Posterior cingulate gyrus (tissue), 11 donors: Measurements from ENCODE around the gene ECT2L.

Source experiments
- DNase-seq, 10 donors: peaks; one replicate each; pipeline versions ENCODE4 v3.0.0 to v3.0.0-alpha.2; 2020 to 2021; ENCODE audit warnings: mixed read lengths in 3 of 10
- intact Hi-C: fragments of 100-400 bp; cut with DNase I; formaldehyde crosslinking; loops from one replicate; pipeline ENCODE4 v1.15.1; 2023

The ECT2L gene

DNA sequence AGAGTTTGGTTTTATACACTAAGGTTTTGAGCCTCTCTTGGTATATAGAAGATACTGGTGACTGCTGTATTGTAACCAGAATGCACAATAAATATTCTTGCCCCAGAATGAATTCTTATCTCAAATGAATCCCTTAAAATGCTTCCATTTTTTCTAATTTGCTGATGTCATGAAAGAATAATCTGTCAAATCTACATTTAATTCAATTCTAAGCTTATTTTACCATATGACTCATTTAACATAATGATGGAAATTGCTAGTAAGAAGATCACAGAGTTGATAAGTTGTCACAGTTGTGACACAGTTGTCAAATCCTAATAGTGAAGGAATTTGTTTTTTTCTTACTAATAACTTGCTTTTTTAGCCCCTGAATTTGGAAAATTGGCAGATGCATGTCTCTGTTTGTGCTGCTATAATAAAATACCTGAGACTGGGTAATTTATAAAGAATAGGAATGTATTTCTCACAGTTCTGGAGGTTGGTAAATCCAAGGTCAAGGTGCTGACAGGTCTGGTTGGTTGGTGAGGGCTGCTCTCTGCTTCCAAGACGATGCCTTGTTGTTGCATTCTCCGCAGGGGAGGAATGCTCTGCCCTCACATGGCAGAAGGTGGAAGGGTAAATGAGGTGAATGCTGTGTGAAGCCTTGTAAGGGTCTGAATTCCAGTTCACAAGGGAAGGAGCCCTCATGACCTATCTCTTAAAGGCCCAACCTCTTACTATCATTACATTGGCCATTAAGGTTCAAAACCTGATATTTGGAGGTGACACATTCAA, 4.7 kb downstream of the ECT2L start:
- intact Hi-C loops: no loop called here
- no peak for DNase-seq

DNA sequence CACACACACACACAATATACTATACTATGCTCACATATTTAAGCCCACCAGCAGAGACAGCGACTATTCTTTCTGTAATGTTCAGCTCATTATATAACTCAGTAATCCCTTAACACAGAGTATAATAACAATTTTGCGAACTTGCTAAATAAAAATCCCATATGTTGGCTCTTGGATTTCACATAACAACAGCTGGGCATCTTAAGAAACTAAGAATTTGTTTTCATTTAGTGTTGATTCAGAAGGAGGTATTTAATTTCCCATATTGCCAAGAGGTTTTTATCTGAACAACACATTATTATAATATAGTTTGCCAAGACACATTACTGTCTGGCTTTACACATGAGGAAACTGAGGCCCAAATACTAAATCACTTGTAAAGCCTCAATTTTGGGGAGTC, 7.4 kb downstream of the ECT2L start:
- intact Hi-C loops: no loop called here
- DNase-seq: no peak

DNA sequence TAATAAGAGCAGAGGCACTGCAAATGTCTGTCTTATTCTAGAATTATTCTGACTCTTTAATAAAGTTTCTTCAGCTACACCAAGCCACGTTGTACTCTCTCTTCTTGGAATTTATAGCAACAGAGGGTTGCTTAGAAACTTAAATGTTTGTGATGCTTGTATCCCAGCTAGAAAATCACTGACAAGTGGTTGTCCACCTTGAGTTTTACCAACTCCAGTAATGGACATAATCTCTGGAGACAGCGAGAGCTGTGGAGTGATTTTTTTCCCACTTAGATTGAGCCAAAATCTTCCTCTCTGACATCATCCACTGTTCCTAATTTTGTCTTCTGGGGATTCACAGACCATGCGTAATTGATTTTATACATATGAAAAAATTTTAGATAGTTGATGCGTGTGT, 8.0 kb downstream of the ECT2L start:
- no peak for DNase-seq
- intact Hi-C loops: no loop called here

DNA sequence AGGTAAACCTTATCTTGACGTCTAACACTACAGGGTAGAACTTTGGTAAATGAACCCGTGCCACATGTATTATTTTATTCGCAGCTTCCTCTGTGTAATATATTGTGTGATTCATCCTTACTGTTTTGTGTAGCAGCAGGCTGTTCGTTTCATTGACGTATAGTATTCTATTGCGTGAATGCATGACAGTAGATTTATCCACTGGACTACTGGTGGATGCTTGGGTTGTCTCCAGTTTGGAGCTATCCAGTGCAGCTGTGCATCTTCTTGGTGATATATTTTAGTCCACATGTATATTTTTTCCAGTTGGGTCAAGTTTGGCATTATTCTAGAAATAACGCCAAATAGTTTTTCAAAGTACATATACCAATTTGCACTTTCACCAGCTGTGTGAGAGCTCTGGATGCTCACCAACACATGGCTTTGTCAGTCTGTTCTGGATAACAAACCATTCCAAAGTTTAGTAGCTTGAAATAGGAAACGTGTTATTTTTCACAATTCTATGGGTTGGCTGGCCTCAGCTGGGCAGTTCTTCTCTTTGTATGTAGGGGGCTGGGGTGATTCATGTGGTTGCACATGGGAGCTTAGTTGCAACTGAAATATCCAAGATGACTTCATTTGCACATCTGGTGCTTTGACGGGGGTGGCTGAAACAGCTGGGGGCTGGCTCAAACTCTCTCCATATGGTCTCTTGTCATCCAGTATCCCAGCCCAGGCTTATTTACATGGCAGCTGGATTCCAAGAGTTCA, 9.3 kb downstream of the ECT2L start:
- no peak for DNase-seq
- intact Hi-C loops: no loop called here

DNA sequence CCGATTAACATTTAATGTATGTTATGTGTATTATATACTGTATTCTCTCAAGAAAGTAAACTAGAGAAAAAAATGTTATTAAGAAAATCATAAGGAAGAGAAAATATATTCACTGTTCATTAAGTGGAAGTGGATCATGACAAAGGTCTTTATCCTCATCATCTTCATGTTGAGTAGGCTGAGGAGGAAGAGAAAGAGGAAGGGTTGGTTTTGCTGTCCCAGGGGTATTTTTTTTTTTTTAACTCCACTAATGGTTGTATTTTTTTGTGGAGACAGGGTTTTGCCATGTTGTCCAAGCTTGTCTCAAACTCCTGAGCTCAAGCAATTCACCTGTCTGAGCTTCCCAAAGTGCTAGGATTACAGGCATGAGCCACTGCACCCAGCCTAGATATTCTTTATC, 11.0 kb downstream of the ECT2L start:
- intact Hi-C loops: no loop called here
- no peak for DNase-seq

DNA sequence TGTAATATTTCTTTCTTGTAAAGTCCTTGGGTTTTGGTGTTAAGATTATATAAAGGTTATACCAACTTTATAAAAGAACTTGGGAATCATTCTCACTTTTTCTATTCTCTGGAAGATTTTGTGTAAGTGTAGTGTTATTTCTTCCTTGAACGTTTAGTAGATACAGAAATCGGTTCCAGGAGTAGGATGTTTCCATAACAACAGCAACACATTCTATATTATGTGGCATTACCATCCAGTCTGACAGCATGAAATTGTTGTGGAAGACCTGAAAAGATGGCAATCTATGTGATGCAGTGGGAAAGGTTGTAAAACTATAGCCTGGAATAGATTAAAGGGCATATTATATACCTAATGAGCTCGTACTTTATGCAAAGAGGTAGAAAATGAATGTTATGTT, 13.8 kb downstream of the ECT2L start:
- DNase-seq: no peak
- intact Hi-C loops: no loop called here

DNA sequence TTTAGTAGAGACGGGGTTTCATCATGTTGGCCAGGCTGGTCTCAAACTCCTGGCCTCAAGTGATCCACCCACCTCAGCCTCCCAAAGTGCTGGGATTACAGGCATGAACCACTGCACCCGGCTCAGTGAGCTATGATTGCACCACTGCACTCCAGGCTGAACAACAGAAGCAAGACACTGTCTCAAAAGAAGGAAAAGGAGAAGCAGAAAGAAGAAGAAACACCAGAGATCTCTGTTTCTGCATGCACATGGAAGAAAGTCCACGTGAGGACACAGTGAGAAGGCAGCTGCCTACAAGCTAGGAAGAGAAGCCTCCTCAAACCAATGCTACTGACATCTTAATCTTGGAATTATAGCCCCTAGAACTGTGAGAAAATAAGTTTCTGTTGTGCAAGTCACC, 16.0 kb downstream of the ECT2L start:
- DNase-seq: no peak
- intact Hi-C loops: no loop called here

DNA sequence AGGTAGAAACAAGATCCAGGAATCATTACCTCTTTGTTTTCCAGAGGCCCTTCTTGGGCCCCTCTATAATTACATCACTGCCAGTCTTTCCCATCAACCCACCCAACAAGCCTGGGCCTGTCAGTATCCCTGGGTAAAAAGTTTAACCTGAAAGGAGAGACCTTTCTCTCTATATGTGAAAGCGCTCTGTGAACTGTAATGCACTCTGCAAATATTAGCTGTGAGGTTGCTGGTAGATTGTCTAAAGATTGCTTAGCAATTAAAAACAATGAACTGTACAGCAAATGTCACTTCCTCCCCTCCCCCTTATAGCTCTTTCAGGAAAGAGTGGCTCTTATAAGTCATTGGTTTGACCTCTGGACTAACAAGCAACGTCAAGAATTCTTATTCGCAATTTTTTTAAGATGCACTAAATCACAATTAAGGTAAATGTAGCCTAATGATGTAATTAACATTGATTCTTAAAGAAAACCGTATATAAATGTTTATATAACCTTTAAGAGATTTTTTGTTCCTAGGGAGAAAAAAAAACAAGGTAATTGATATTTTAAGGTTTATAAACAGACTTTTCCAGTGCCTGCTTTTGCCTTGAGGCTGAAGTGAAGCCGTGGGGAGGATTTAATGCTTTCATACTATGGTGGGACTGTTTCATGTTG, 18.4 kb downstream of the ECT2L start:
- no peak for DNase-seq
- intact Hi-C loops: no loop called here

DNA sequence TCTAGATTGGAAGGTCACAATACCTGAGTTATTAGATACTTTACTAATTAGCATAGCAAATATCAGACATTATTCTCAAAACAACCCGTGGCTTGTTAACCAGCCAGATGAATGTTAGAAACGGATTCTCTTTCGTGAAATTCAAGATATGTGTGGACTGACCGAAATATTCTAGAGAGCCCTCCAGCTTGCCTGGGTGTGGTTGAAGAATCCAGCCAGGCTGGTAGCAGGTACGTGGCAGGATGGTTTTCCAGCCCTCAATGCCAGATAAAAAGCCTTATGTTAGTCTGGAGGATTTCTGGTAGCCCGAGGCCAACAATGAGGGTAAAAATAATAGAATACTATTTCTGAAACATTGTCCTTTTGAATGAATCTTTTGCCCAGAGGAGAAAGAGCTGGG, 19.3 kb downstream of the ECT2L start:
- intact Hi-C loops: no loop called here

DNA sequence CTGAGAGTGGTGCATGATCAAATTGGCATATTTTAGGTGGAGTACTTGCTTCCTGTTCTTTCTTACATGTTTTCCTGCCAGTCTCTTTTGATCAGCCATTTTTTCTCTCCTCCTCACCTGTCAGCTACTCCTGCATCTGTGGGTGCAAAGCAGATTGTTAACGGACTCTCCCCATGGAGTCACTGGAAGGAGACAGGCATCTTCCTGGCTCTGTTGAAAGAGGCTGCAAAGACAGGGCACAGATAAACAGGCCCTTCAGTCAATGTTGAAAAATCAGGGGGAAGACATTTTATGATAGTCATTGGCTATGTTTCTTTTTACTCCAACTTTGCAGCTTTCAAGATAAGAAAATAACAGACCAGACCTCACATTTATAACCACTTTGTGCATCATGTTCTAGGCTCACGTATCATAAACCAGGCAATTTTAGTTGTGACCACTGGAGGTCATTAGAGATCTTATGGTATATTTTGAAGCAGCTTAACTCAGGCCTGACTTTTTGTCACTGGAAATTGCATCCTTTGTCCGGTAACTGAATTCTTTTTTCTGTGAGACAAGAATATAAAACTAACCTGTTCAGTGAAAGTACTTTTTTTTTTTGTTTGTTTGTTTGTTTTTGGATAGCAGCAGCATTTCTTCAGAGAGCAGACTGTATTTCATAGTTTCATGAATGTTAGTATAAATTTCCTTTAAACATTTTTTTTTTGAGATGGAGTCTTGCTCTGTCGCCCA, 20.1 kb downstream of the ECT2L start:
- intact Hi-C loops: loop anchor here (1.0 kb wide), 2 partner anchors 172 to 548 kb away; partner anchors contain the start of gene REPS1
- no peak for DNase-seq

More for the DNA sequence above, 19.3 kb downstream of the ECT2L start:
- no peak for DNase-seq

DNA sequence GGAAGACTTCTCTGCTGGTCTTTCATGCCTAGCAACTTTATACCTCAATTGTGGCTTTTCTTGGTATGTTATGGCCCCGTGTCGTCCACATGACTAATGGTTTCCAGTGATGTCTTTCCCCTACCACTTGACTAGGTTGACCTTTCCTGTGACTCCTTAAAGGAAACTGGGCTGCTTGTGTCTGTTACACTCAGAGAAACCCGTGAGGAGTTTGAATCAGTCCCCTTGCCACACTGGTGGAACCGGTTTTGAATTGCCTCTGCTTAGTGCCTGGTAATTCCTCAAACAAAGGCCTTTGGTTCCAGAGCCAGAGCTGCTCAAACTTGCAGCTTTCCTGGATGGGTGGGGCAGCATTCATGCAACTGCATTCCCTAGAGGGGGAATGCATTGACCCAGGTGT, 21.9 kb downstream of the ECT2L start:
- intact Hi-C loops: no loop called here
- DNase-seq: no peak

DNA sequence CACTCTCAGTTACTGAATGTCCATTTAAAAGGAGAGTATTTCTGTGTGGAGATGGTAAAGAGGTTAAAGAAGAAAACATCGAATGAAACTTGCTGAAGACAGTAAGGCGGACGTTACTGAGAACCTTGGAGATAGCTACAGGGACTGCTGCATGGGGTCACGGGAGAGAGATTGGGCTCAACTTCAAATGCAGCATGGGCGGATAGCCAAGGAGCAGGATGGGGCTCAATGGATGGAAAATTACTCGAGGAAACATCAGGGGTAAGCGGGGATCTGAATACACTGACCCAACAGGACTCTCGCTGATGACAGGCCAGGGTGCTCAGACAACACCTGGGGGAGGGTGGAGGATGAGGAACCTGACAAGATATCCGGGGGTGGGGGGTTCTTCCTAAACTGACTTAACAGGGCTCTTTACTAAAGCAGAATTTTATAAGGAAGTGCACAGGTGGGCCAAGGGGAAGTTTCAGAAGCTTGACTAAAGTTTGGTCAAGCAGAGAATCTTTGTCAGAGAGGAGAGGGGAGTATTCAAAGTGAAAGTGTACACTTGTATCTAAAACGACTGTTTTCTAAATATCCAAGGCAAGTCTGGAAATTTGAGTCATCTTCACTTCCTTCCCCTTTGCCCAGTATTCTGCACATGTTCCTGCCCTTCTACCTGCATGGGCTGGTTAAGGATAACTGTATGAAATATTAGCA, 22.8 kb downstream of the ECT2L start:
- DNase-seq: no peak
- intact Hi-C loops: no loop called here

DNA sequence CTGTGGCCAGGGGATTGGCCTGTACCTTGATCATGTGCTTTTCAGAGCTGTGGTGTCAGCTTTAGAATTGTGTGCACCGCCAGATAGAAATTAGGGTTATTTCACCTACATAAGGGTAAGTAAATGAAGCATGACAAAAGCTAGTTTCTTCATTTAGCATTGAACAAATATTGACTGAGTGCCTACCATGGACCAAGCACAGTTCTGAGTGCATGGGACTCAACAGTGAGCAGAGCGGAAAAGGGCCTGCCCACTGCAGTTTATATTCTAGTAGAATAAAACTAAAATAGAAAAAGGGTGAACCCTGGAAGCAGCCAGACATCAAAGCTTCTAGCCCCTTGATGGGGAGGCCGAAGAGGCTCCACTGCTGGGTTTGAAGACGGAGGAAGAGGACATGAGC, 25.6 kb downstream of the ECT2L start:
- intact Hi-C loops: no loop called here

DNA sequence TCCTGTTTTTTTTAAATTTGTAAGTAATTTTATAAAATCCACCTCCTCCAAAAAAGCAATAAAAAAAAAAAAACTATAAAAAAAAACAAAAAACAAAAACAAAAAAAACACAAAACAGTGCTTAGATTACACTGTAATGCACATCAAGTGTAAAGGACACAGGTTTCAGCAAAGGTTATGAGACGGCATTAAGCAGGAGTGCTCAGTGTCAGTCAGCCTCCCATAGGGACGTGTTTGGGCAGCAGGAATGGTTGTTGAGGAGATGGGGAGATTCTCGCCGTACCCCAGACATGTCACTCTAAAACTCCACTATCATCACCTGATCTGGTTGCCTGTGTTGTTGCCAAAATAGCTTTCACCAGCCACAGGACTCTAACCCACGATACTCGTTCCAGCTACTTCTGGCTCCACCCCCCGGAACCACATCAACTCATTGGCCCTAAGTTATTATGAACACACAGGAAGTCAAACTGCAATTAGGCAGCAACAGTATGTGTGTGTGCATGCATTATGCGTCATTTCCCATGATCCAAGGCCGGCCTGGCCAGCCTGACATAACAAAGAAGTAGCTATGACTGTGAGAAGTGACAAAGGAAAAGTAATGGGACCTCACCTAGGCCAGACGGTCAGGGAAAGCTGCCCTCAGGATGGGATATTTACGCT, 28.7 kb downstream of the ECT2L start:
- intact Hi-C loops: no loop called here
- no peak for DNase-seq

More for the DNA sequence above, 25.6 kb downstream of the ECT2L start:
- no peak for DNase-seq

DNA sequence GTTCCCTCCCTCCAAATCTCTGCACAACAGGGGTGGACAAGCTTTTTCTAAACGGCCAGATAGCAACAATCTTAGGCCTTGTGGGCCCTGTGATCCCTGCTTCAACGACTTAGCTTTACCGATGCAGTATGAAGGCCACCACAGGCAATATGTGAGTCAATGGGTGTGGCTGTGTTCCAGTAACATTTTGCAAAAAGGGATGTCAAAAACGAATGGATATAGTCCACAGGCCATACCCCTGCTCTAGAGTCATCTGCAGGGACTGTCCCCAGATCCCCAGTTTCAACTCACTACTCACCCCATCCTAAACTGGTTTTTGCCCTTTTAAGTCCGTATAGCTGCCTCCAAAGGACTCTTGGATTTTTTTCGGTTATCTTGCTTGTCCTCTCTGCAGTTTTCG, 34.4 kb downstream of the ECT2L start:
- DNase-seq: no peak
- intact Hi-C loops: no loop called here

DNA sequence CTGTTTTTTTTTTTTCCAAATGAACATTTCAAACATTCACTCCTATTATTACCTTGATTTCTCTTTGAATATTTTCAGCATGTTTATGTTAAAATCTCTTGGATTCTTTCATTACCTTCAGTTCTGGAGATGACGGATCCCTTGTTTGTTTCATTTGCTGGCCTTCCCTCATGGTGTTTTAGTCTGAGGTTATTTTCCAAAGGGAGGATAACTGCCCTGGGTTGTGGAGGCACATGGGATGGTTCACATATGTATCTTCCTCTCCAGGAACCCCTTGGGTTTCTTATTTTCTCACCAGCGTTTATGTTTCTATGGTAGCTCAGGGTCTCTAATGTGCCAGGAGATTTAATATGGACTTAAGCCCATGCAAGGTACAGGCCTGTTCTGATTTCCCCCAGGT, 36.3 kb downstream of the ECT2L start:
- intact Hi-C loops: no loop called here
- DNase-seq: no peak

DNA sequence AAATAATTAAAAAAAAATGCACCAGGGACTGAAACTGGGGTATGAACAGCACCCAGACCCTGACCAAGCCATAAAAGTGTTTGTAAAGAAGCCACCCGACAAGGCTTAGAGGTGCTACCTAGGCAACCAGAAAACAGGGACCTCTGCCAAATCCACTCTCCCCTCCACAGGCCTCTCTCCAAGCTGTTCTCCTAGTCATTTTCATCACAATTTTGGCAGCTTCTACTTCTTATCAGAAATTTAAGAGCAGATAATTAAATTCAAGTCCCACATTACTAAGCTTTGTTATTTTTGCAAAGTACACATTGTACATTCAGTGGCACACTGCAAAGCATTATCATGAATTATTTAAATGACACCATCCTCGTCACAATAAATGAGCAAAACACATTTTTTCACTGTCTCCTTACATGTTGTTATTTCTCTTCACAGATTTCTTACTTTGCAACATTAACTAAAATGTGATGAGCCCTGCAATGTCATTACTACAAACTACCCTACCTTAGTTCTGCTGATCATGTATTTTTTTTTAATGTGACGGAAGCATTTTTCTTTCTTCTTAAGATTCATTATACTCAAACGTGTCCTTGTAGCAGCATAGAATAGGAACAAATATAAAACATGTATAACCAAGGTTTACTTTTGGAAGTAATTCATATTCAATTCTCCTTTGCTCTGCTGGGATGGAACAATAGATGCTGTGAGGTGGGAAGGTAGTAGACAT, 38.1 kb downstream of the ECT2L start:
- intact Hi-C loops: no loop called here
- peak in 2 of 10 donors; percentile 22 to 31 for DNase-seq

DNA sequence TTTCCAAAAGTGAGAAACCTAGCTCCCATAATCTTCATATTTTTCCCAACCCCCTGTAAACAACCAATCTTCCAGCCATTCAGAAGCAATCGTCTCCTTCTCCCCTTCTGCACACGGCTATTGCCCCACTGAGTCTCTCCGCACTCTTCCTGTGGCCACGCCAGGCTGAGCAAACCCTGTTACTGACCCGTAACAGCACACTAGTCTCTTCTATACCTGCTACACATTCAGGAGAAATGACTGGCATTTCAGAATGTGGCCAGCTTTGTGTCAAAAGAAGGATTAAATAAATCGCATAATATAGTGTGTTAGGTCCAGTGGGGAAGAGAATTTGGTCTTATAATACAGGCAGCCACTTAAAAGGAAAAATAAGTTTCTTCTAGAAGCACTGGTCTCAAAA, 41.4 kb downstream of the ECT2L start:
- no peak for DNase-seq
- intact Hi-C loops: no loop called here

DNA sequence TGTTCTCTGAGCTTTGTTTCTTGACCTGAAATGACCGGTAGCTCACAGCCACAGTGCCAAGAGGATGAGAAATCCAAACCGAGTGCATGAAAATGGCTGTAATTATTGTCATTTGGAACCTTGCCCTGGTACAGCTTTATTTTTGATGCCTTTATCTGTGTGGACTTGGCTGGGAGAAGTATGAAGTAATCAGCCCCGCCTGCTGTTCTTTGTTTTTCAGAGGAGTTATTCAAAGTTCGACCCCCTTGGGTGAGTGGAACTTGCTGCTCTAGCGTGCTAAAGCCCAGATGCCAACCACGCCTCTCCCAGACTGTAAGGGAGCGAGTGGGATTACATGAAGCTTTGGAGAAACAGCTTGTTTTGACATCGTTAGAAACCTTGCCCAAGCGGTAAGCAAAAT, 48.3 kb downstream of the ECT2L start:
- peak in 2 of 10 donors; percentile 14 to 21 for DNase-seq
- intact Hi-C loops: no loop called here
